Erythroblast (primary cell): Measurements from ENCODE around the gene ARMH2.

ENCODE experiments used
- GATA1 ChIP-seq: IDR thresholded peaks from 2 replicates; pipeline ENCODE4 v1.6.1; 2011; ENCODE audit warnings: low read depth, mild to moderate bottlenecking, control low read depth, low read length, moderate library complexity
- POLR2A ChIP-seq: IDR thresholded peaks from 2 replicates; pipeline ENCODE4 v1.6.1; 2011; ENCODE audit warnings: mild to moderate bottlenecking, low read length

DNA sequence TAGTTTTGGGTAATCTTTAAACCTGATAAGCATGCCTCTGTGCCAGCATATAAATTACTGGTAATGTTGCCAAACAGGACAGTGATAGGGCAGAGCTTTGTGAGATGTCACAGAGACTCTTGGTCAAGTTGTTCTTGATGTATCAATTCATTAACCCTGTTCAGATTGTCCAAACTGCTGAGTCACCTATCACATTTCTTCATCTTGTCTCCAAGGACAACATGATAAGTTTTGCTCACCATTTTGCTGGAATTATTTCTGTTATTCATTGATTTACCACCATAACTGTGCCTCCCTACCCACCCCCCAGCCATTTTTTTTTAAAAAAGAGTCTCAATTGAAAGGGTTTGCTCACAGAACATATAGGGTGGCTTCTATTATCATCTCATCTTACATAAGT is 43.4 kb downstream of the ARMH2 start:
- TF ChIP-seq POLR2A (no peak), GATA1 (no peak)
